ENCODE results near the gene DUSP19. TPM values are rescaled to one million over a fixed set of nuclear protein-coding genes. Genes with fewer than 3 reads are reported as not detected.

DUSP19 gene
- total RNA-seq, 1 experiment from 2014 or later: 1.8 TPM

- Mint-ChIP-seq H3K27me3 (ENCODE audit: low read depth) (no peaks in the 10 kb centered on the region; the same call in 1 of the 2 replicates), H3K27ac (no peak overlapping the region; a peak in 2 of 7 replicates), H3K9me3 (no peaks in the 10 kb centered on the region; a peak in 1 of 5 replicates), H3K4me3 (peak overlapping the region; percentile 98), H3K36me3 (ENCODE audit: insufficient read depth in 1 of 3, low read depth in 3 of 3) (peaks cover 4 to 23% (median 12%) of the 10 kb centered on the region in 3 experiments; a peak in 6 of 7 replicates), H3K4me1 (peaks cover 21% of the 10 kb centered on the region in 2 experiments)
- no peak overlapping the region for H3K14ac ChIP-seq (ENCODE audit: insufficient read depth, low read length)
- no peak overlapping the region for H3K27ac ChIP-seq (ENCODE audit: insufficient read length, low read depth, low read length)
- H4K20me1 ChIP-seq (ENCODE audit: control insufficient read depth, insufficient read depth, insufficient read length): no peaks in the 10 kb centered on the region
- no peak overlapping the region for H2BK20ac ChIP-seq (ENCODE audit: low read depth, low read length, poor library complexity, severe bottlenecking)
- no peaks in the 10 kb centered on the region for H3K9me3 ChIP-seq (ENCODE audit: control insufficient read depth, low read depth, low read length)
- H3K4ac ChIP-seq (ENCODE audit: low read depth, low read length): no peak overlapping the region
- peaks cover 32% of the 10 kb centered on the region for H3K79me2 ChIP-seq (ENCODE audit: insufficient read depth, low read length)
- H3K18ac ChIP-seq (ENCODE audit: insufficient read length, low read depth, low read length): no peak overlapping the region
- no peak overlapping the region for H4K8ac ChIP-seq (replicated peaks; ENCODE audit: insufficient read length, low read depth, low read length)
- H2AFZ ChIP-seq (ENCODE audit: low read length): no peak overlapping the region
- H3K23ac ChIP-seq (ENCODE audit: insufficient read length, low read depth, low read length): no peak overlapping the region
- no peaks in the 10 kb centered on the region for H3K4me1 ChIP-seq (ENCODE audit: insufficient read depth, low read length)
- H2BK15ac ChIP-seq (ENCODE audit: low read depth, low read length): no peak overlapping the region
- no peak overlapping the region for H4K91ac ChIP-seq (ENCODE audit: insufficient read length, low read depth, low read length)
- H3K79me1 ChIP-seq (ENCODE audit: insufficient read depth, low read depth, low read length, poor library complexity, severe bottlenecking): no peaks in the 10 kb centered on the region
- H3K4me2 ChIP-seq (ENCODE audit: insufficient read depth, insufficient read length, low read length): peak overlapping the region; percentile 91
- H2AK5ac ChIP-seq (ENCODE audit: insufficient read length, low read length): no peak overlapping the region
- no peak overlapping the region for H2BK5ac ChIP-seq (ENCODE audit: insufficient read length, low read length)
- H3K9ac ChIP-seq (ENCODE audit: extremely low read depth, insufficient read length, low read length): peak overlapping the region; percentile 25
- TF ChIP-seq, protein P1, sequence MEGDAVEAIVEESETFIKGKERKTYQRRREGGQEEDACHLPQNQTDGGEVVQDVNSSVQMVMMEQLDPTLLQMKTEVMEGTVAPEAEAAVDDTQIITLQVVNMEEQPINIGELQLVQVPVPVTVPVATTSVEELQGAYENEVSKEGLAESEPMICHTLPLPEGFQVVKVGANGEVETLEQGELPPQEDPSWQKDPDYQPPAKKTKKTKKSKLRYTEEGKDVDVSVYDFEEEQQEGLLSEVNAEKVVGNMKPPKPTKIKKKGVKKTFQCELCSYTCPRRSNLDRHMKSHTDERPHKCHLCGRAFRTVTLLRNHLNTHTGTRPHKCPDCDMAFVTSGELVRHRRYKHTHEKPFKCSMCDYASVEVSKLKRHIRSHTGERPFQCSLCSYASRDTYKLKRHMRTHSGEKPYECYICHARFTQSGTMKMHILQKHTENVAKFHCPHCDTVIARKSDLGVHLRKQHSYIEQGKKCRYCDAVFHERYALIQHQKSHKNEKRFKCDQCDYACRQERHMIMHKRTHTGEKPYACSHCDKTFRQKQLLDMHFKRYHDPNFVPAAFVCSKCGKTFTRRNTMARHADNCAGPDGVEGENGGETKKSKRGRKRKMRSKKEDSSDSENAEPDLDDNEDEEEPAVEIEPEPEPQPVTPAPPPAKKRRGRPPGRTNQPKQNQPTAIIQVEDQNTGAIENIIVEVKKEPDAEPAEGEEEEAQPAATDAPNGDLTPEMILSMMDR (conservative IDR thresholded peaks at IDR 0.05): no peak
- no peak for DNase-seq
- peaks cover 6% of the 10 kb centered on the region for H3K23me2 ChIP-seq (ENCODE audit: insufficient read length, low read depth, low read length, poor library complexity, severe bottlenecking)
- no CpG with 5 or more reads among the region's 11 CpGs for WGBS (ENCODE audit: extremely low coverage, insufficient read length, low lambda C conversion rate)
- no peak overlapping the region for H2BK12ac ChIP-seq (ENCODE audit: insufficient read length, low read depth, low read length)
- H3T11ph ChIP-seq (ENCODE audit: low read length): no peak overlapping the region
- no peak overlapping the region for H2BK120ac ChIP-seq (ENCODE audit: low read depth, low read length, poor library complexity, severe bottlenecking)
- H4K5ac ChIP-seq (ENCODE audit: insufficient read length, low read depth, low read length): no peak overlapping the region
- no peak overlapping the region for H3K56ac ChIP-seq (ENCODE audit: insufficient read length, low read depth, low read length)
- H3K27me3 ChIP-seq (ENCODE audit: insufficient read depth, low read length): no peaks in the 10 kb centered on the region
Measured at GRCh38 chr2:183125659-183126341, 47.3 kb downstream of the DUSP19 start.
